ENCODE measurements around the gene SGCE.

The SGCE gene

DNA sequence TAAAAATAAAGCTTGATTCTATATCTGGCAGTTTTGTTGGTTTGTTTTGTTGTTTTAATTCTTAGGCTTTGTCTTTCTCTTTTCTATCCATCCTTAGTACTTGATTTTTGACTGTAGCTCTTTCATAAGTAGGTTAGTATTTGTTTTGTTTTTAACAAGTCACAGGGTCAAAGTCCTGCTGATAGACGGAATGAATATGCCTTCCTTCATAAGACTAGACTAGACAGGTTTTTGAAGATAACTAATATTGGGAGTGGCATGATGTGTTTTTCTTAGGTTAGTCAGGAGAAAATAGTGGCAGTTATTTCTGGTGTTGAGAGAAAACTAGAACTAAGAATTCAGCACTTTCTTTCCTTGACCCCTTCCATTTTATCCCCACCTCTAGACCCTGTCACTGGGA is 96.0 kb downstream of the SGCE start:
- no peak overlapping the region for H3K4me3 ChIP-seq (ENCODE audit: low read length)
- DNase-seq (ENCODE audit: low read depth): peak; percentile 45
- TF ChIP-seq, protein P1, sequence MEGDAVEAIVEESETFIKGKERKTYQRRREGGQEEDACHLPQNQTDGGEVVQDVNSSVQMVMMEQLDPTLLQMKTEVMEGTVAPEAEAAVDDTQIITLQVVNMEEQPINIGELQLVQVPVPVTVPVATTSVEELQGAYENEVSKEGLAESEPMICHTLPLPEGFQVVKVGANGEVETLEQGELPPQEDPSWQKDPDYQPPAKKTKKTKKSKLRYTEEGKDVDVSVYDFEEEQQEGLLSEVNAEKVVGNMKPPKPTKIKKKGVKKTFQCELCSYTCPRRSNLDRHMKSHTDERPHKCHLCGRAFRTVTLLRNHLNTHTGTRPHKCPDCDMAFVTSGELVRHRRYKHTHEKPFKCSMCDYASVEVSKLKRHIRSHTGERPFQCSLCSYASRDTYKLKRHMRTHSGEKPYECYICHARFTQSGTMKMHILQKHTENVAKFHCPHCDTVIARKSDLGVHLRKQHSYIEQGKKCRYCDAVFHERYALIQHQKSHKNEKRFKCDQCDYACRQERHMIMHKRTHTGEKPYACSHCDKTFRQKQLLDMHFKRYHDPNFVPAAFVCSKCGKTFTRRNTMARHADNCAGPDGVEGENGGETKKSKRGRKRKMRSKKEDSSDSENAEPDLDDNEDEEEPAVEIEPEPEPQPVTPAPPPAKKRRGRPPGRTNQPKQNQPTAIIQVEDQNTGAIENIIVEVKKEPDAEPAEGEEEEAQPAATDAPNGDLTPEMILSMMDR (IDR thresholded peaks at IDR 0.05; ENCODE audit: insufficient read depth, low read depth, low read length, missing control alignments): no peak

DNA sequence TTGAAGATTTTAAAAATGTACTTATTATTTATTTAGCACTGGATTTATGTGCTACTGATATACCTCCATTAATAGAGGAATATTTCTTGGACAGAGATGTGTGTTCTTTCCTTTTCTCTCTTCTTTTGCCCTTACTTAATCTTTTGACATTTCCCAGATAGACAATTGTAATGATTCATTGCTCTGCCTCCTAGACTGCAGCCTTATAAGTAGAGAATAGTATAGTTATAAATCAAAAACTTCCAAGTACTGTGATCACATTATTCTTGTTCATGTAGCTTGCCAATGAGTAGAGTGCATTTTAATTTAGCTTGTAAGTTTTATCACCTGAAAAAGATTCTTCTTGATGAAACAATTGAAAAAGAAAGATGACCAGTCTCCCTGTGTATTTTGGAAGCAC is 98.7 kb downstream of the SGCE start:
- TF ChIP-seq, protein P1 (IDR thresholded peaks at IDR 0.05; ENCODE audit: insufficient read depth, low read depth, low read length, missing control alignments): no peak
- H3K4me3 ChIP-seq (ENCODE audit: low read length): no peak overlapping the region
- DNase-seq (ENCODE audit: low read depth): no peak

GRCh38 chr7:94556028-94556427 is 99.9 kb downstream of the SGCE start:
- TF ChIP-seq, protein P1 (IDR thresholded peaks at IDR 0.05; ENCODE audit: insufficient read depth, low read depth, low read length, missing control alignments): no peak
- no peak for DNase-seq (ENCODE audit: low read depth)
- H3K4me3 ChIP-seq (ENCODE audit: low read length): no peak overlapping the region

DNA sequence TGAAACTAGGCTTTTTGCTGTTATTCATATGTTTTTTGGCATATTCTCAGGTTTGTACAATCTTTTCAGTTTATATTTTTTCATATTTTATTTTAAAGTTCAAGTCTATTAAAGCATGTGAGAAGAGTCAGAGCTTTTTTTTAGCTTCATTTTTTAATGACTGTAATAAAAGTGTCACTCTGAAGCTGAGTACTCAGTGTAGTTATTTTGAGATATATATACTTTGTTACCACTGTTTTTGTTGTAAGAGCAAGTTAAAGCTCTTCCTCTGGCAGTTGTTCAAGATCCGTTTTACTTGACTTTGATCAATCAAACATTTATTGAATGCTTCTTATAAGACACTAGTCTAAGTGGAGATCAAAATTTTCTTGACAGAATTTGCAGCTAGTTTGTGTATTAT is 108.8 kb downstream of the SGCE start:
- no peak for DNase-seq (ENCODE audit: low read depth)
- TF ChIP-seq, protein P1 (IDR thresholded peaks at IDR 0.05; ENCODE audit: insufficient read depth, low read depth, low read length, missing control alignments): no peak
- no peak overlapping the region for H3K4me3 ChIP-seq (ENCODE audit: low read length)

- no peak overlapping the region for H3K4me3 ChIP-seq (ENCODE audit: low read length)
- no peak for DNase-seq (ENCODE audit: low read depth)
- TF ChIP-seq, protein P1 (IDR thresholded peaks at IDR 0.05; ENCODE audit: insufficient read depth, low read depth, low read length, missing control alignments): no peak
Observed at GRCh38 chr7:94540428-94540827, 115.5 kb downstream of the SGCE start.
